Panc1 (cell line): ENCODE data around the gene BCAN.

Source experiments
- POLR2AphosphoS5 ChIP-seq: IDR thresholded peaks from 2 replicates; pipeline ENCODE4 v1.6.1; 2012; ENCODE audit warnings: mild to moderate bottlenecking, low read depth, low read length, moderate library complexity
- REST ChIP-seq, 2 experiments: IDR thresholded peaks; 2 replicates each; pipeline ENCODE4 v1.6.1; 2011 to 2012; ENCODE audit warnings: low read depth in 2 of 2, control low read depth in 1 of 2, low read length in 1 of 2, mild to moderate bottlenecking in 1 of 2, moderate library complexity in 1 of 2; ENCODE audit not compliant: insufficient read depth in 1 of 2
- SIN3A ChIP-seq: IDR thresholded peaks from 2 replicates; pipeline ENCODE4 v1.6.1; 2012; ENCODE audit warnings: low read depth, mild to moderate bottlenecking, low read length, moderate library complexity, borderline replicate concordance; ENCODE audit not compliant: insufficient read depth
- TF ChIP-seq, protein P1 (sequence below): fragments of 450-650 bp; IDR thresholded peaks from 2 replicates; pipeline ENCODE4 v1.5.1; 2017; ENCODE audit warnings: mild to moderate bottlenecking

DNA sequence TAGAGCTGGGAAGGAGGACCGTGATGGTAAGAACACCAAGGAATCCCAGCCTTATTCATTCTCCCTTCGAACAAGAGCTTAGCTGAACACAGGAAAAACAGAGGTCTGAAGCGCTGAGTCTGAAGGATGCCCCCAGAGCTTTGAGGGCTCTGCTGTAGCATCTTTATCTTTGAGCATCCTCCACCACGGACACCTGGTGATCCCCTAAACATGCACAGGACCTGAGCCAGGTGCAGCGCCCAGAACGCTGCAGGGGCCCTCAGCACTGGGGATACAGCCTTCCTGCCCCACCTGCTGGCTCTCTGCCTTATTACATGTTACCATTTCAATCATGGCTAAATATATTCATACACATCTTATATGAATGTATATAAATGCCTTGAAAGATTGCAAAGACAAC is 32.9 kb upstream of the BCAN start:
- TF ChIP-seq, protein P1, sequence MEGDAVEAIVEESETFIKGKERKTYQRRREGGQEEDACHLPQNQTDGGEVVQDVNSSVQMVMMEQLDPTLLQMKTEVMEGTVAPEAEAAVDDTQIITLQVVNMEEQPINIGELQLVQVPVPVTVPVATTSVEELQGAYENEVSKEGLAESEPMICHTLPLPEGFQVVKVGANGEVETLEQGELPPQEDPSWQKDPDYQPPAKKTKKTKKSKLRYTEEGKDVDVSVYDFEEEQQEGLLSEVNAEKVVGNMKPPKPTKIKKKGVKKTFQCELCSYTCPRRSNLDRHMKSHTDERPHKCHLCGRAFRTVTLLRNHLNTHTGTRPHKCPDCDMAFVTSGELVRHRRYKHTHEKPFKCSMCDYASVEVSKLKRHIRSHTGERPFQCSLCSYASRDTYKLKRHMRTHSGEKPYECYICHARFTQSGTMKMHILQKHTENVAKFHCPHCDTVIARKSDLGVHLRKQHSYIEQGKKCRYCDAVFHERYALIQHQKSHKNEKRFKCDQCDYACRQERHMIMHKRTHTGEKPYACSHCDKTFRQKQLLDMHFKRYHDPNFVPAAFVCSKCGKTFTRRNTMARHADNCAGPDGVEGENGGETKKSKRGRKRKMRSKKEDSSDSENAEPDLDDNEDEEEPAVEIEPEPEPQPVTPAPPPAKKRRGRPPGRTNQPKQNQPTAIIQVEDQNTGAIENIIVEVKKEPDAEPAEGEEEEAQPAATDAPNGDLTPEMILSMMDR: peak; percentile 85
- no peak for TF ChIP-seq SIN3A
- no peak for TF ChIP-seq REST (IDR thresholded peaks at IDR 0.05; ENCODE audit: insufficient read depth in 1 of 2, low read depth in 2 of 2, low read length in 1 of 2)
- no peak for TF ChIP-seq POLR2AphosphoS5
